ENCODE data around the gene SPIB. TPM values are rescaled to one million over a fixed set of nuclear protein-coding genes. Genes with fewer than 3 reads are reported as not detected.

SPIB gene
- total RNA-seq, 2 donors from 2014 or later: not detected

GRCh38 chr19:50479761-50480251 lies 61.1 kb downstream of the SPIB start:
- no peak for DNase-seq
- intact Hi-C loops (cut with DNase I): no loop called here
- no peak for ATAC-seq

GRCh38 chr19:50480281-50481111 lies 61.8 kb downstream of the SPIB start:
- no peak for ATAC-seq
- DNase-seq: no peak
- intact Hi-C loops (cut with DNase I): no loop called here

Other genes with a start within 250 kb of the SPIB start
- 10 to 100 TPM; 55.7 to 67.7 TPM for gene MYH14, start 215.3 kb upstream of the SPIB start, total RNA-seq
- 1 to 10 TPM; 2.7 to 4.0 TPM for gene KCNC3, start 89.6 kb upstream of the SPIB start, total RNA-seq
- gene NAPSA, start 53.3 kb upstream of the SPIB start, total RNA-seq: under 1 TPM; 0.47 to 0.97 TPM
- gene NR1H2, start 42.5 kb upstream of the SPIB start, total RNA-seq: 10 to 100 TPM; 59.3 to 70.0 TPM
- gene POLD1, start 34.6 kb upstream of the SPIB start, total RNA-seq: 10 to 100 TPM; 12.0 to 13.4 TPM
- not detected for gene MYBPC2, start 14.0 kb downstream of the SPIB start, total RNA-seq
- gene EMC10, start 57.6 kb downstream of the SPIB start, total RNA-seq: 10 to 100 TPM; 82.3 to 96.9 TPM
- 1 to 10 TPM; 1.4 to 1.5 TPM for gene GARIN5A, start 57.9 kb downstream of the SPIB start, total RNA-seq
- gene JOSD2, start 92.3 kb downstream of the SPIB start, total RNA-seq: 10 to 100 TPM; 27.3 to 36.7 TPM
- not detected for gene ASPDH, start 95.0 kb downstream of the SPIB start, total RNA-seq
- 1 to 10 TPM; 1.4 to 2.9 TPM for gene LRRC4B, start 149.5 kb downstream of the SPIB start, total RNA-seq
- gene SYT3, start 220.9 kb downstream of the SPIB start, total RNA-seq: under 1 TPM; 0.24 to 0.52 TPM
- gene C19orf81, start 230.5 kb downstream of the SPIB start, total RNA-seq: 1 to 10 TPM; 1.3 to 2.0 TPM